Hematopoietic multipotent progenitor cell (in vitro differentiated cells): ENCODE data around the gene OR6Y1. TPM values are rescaled to one million over a fixed set of nuclear protein-coding genes. Genes with fewer than 3 reads are reported as not detected.
A peak's percentile ranks its signal among the peaks of the same experiment; 100 is the strongest.

ENCODE experiments used
- DNase-seq, 3 donors: peaks; one replicate each; pipeline ENCODE4 v3.0.0-alpha.2; 2011 to 2015; ENCODE audit warnings: low read depth in 2 of 3, low spot score in 2 of 3
- total RNA-seq: library from RNA; depleted of rRNA; stranded (reverse); fragments of >200 nt; gene quantifications from one replicate; pipeline ENCODE4 v1.2.3, GENCODE V29; 2012

OR6Y1 gene, protein sequence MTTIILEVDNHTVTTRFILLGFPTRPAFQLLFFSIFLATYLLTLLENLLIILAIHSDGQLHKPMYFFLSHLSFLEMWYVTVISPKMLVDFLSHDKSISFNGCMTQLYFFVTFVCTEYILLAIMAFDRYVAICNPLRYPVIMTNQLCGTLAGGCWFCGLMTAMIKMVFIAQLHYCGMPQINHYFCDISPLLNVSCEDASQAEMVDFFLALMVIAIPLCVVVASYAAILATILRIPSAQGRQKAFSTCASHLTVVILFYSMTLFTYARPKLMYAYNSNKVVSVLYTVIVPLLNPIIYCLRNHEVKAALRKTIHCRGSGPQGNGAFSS
- under 0.01 TPM for total RNA-seq

GRCh38 chr1:158554352-158554751 lies at the start of gene OR6Y1:
Gene OR6Y1, minus strand, starts transcription at chr1:158554405. Its CDS starts 6,300 bp downstream, at chr1:158548105.
- DNase-seq, result no peak

GRCh38 chr1:158600735-158601134 lies 46.5 kb upstream of the OR6Y1 start:
- no peak for DNase-seq

DNA sequence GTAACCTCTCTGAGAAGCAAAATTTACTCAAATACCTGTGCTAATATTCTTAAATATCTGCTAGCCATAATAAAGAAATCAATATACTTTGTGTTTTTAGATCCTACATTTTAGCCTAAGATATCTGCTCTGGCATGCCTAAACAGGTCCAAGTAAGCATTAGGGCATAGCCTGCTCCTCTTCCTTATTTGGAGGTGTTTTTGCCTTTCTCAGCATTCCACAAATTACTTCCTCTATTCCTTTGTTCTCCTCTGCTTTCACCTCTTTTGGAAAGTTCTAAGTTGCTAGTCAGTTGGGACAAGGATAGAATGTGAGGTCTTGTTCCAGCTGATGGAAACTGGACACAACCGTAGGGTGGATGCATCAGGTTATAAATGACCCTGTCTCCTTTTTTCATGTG lies 32.7 kb upstream of the OR6Y1 start:
- DNase-seq, result no peak

GRCh38 chr1:158583962-158584361 lies 29.8 kb upstream of the OR6Y1 start:
- no peak for DNase-seq

- no peak for DNase-seq
Observed at GRCh38 chr1:158579733-158580132, 25.5 kb upstream of the OR6Y1 start, which contains the start of gene OR10X1. Gene OR10X1, minus strand, starts transcription at chr1:158579899. Its CDS starts 0 bp downstream, at chr1:158579899.

GRCh38 chr1:158577561-158577960 lies 23.4 kb upstream of the OR6Y1 start:
- DNase-seq, result no peak

DNA sequence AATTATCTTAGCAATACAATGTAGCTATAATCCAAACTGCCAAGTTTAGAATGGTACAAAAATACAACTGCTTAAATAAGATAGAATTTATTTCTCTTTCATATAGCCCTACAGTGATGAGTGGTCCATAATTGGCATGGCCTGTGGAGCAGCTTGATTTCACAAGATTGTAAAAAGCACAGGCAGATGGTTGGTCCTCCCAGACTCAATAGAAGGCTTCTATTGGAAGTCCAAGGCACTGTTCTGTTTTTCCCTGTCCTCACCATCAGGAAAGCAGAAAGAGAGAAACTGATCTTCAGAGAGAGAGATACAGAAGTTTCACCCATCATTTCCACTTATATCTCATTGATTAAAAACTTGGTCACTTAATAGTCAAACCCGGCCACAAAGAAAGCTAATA lies 18.0 kb upstream of the OR6Y1 start:
- no peak for DNase-seq

DNA sequence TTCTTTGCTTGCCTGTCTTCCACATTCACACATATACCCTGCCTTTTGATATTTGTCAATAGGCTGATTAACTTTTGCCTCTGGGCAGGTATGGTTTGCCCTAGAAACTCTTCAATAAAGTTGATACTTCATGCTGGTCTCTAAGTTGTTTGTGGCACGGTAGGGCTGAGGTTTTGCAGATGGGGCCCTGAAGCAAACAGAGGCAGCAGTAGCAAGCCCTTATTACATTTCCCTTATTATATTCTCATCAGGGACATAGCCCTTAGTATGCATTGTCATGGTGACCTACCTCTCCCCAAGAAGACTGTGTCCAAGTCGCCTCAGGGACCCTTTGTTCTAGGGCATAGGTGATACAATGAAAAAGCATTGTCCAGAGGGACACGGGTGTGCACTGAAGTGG lies 16.3 kb upstream of the OR6Y1 start, which contains the start of gene OR6P1:
Gene OR6P1 (minus strand): TSS at position 101 of the 400 bp plus-strand sequence. CDS start 6,976 bp downstream, outside the sequence.
- no peak for DNase-seq

GRCh38 chr1:158564608-158565007 lies 10.4 kb upstream of the OR6Y1 start:
- peak in 1 of 3 donors; percentile 46 for DNase-seq

- no peak for DNase-seq
Observed at GRCh38 chr1:158563853-158564252, 9.6 kb upstream of the OR6Y1 start.

- no peak for DNase-seq
Observed at GRCh38 chr1:158559696-158560095, 5.5 kb upstream of the OR6Y1 start.

DNA sequence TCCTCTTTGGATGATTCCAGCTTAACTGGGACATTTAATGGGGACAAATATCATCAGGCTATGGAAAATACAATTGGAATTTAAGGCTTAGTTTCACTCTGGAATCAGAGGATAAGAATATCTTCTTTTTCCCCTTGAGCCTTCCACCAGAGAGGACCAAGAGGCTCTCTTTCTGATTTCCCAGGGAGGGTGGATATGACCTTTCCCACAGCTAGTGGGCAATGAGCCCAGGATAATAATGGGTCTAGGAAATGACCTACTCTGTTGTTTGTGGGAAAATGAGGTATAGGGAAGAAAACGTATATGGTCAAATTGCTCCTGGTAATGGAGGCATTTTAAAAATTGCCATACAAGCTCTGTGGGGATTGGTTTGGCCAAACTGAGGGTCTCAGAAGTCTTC lies 1.9 kb downstream of the OR6Y1 start:
- no peak for DNase-seq

DNA sequence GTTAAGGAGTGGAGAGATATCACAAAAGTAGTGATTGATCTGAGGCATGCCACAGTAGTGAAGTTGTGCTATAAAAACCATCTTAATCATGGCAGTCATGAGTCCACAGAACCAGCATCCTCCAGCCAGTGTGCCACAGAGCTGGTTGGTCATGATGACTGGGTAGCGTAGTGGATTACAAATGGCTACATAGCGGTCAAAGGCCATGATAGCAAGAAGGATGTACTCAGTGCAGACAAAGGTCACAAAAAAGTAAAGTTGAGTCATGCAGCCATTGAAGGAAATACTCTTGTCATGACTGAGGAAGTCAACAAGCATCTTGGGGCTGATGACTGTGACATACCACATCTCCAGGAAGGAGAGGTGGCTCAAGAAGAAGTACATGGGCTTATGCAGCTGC lies 6.7 kb downstream of the OR6Y1 start:
- DNase-seq, result no peak

- DNase-seq, result no peak
Observed at GRCh38 chr1:158537609-158538008, 16.6 kb downstream of the OR6Y1 start.

DNA sequence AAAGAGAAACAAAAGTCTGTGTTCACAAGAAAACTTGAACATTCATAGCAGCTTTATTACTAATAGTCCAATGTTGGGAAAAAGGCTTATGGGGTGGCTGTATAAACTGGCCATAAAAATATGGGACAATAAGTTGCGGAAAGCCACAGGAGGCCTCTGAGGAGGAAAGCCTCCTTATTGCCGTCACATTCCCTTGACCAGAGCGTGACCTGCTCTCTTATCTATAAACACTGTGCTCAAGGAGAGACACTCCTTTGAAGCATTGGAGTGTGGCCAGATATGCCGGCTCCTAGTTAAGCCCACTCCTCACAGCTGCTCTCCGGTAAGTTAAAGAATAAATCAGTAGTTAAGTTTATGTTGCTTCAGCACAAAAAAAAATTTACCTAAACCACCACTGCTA lies 19.7 kb downstream of the OR6Y1 start:
- DNase-seq, result no peak

- peak in 2 of 3 donors; percentile 21 to 33 for DNase-seq
Observed at GRCh38 chr1:158527190-158527815, 26.9 kb downstream of the OR6Y1 start.

DNA sequence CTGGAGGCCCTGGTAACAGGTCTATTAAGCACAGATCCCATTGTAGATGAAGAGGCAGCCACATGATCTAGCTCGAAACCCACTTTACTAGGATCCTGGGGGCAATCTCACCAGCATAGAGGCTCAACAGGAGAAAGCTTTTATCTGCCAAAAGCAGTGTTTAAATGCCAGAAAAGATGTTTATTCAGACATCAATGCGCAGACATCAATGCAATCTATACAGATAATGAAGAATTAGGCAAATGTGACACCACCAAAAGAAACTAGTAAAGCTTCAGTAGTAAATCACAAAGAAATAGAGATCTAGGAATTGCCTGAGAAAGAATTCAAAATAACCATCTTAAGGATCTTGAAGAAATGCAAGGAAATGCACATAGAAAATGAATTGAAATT lies 32.5 kb downstream of the OR6Y1 start:
- DNase-seq, result no peak

DNA sequence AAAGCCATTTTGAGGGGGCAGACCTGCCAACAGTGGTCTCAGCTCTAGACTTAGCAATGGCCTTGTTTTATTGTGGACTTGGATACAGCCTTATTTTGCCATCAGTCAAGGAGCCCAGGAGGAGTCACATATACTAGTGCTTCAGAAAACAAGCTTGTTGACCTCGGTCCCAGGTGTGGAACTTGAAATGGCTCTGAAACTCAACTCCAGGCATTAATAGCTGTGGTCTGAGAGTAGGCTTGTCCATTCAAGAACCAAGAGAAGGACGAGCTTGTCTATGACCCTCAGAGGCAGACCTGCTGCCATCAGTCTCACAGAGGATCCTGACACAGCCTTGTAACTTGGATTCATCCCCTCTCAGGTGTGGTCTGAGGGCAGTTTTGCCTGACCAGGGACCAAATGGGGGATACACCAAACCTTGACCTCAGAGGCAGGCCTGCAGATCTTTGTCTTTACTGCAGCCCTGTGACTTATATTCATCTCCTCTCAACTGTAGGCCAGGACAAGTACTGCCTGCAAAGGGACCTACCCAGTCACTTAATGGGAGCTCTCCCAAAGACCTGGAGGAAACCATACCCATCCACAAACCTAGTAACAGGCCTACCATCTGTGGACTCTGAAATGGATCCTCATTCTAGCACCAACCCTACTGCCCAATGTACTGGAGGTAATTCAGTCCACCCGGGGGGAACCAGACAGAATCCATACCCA lies 33.1 kb downstream of the OR6Y1 start:
- no peak for DNase-seq

- no peak for DNase-seq
Observed at GRCh38 chr1:158520021-158520420, 34.2 kb downstream of the OR6Y1 start.

GRCh38 chr1:158516966-158517365 lies 37.2 kb downstream of the OR6Y1 start:
- no peak for DNase-seq

DNA sequence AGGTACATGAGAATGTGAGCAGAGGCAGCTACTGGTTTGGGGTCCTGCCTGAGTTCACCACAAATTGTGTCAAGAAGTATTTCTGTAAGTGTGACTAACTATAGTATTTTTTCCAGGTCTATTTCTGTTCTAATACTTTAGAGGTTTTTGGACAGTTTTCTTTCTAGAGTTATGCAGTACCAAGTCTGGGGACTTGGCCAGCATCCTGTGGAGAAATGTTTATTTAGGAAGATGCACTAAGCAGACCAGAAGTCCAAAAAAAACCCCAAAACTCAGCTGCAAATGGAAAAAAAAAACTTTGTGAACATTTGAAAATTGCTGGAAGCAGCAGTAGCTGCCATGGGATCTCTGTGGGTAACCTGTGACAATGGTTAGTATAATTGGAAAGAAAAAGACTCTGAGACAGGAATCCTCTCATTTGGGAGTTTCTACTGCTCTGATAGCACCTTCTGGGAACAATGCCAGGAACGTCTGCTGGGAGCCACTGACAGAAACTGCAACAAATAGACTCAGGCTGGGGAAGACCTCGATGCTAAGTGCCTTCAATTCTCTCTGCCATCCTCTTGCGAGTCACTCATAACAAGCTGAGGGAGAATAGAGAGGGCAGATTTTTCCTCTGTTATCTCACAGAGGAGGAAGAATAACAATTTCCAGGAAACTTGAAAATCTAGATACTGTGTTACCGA lies 44.6 kb downstream of the OR6Y1 start:
- no peak for DNase-seq
